IMR-90 (cell line): ENCODE results near the gene IGFBP1. TPM values are rescaled to one million over a fixed set of nuclear protein-coding genes. Genes with fewer than 3 reads are reported as not detected.

Experiments
- ATAC-seq: fragments of 200-7000 bp; cut with Tn5 transposase; 2 replicates; pipeline ENCODE4 v1.9.1; 2020; ENCODE audit warnings: low read depth, mild to moderate bottlenecking, moderate library complexity
- BruUV-seq: library from RNA; stranded (reverse); fragments of 400-500 nt; replicated peaks from 2 replicates; lab custom pipeline; 2021; lab: Mats Ljungman, UMichigan
- CTCF ChIA-PET: fragments of 300-600 bp; formaldehyde crosslinking; extraction: SDS; loops from one replicate; lab custom pipeline; 2021; ENCODE audit warnings: antibody characterized with exemption; lab: Yijun Ruan, JAX
- POLR2A ChIA-PET: fragments of 300-600 bp; sonication (Branson Sonifier 250); formaldehyde crosslinking; loops from one replicate; lab custom pipeline; 2022; ENCODE audit warnings: antibody characterized with exemption; ENCODE audit not compliant: unreplicated experiment; lab: Charles Lee
- DNase-seq: peaks from one replicate; pipeline ENCODE4 v3.0.0; 2013
- H2AFZ ChIP-seq: replicated peaks from 2 replicates; pipeline ENCODE3; 2013; ENCODE audit warnings: low read length, mild to moderate bottlenecking; ENCODE audit not compliant: poor library complexity
- H2AK5ac ChIP-seq: 2 replicates; pipeline ENCODE4 v1.6.1; 2013; ENCODE audit warnings: low read depth, low read length, inconsistent platforms
- H2AK9ac ChIP-seq: replicated peaks from 2 replicates; pipeline ENCODE3; 2013; ENCODE audit warnings: mild to moderate bottlenecking, low read depth, low read length, moderate library complexity; ENCODE audit not compliant: poor library complexity
- H2BK120ac ChIP-seq: 2 replicates; pipeline ENCODE4 v1.6.1; 2013; ENCODE audit warnings: low read depth, low read length, inconsistent platforms
- H2BK15ac ChIP-seq: 3 replicates; pipeline ENCODE4 v1.6.1; 2013; ENCODE audit warnings: low read depth, low read length, inconsistent platforms
- H2BK20ac ChIP-seq: 2 replicates; pipeline ENCODE4 v1.6.1; 2013; ENCODE audit warnings: low read depth, mild to moderate bottlenecking, inconsistent platforms, low read length, moderate library complexity
- H2BK5ac ChIP-seq: 2 replicates; pipeline ENCODE4 v1.6.1; 2013; ENCODE audit warnings: mild to moderate bottlenecking, low read depth, low read length, inconsistent platforms; ENCODE audit not compliant: poor library complexity, severe bottlenecking
- H3K14ac ChIP-seq: replicated peaks from 2 replicates; pipeline ENCODE4 v1.6.1; 2013; ENCODE audit warnings: low read depth, low read length, inconsistent platforms
- H3K18ac ChIP-seq: 2 replicates; pipeline ENCODE4 v1.6.1; 2013; ENCODE audit warnings: low read depth, low read length, control low read depth
- H3K23ac ChIP-seq: 2 replicates; pipeline ENCODE4 v1.6.1; 2013; ENCODE audit warnings: low read depth, low read length, inconsistent platforms
- H3K27ac ChIP-seq: 2 replicates; pipeline ENCODE4 v1.5.1; 2013; ENCODE audit warnings: mild to moderate bottlenecking, control low read depth, low read length; ENCODE audit not compliant: insufficient read depth
- H3K27me3 ChIP-seq: 2 replicates; pipeline ENCODE4 v1.6.1; 2013; ENCODE audit warnings: low read length; ENCODE audit not compliant: control insufficient read depth, insufficient read depth
- H3K36me3 ChIP-seq: 2 replicates; pipeline ENCODE4 v1.6.1; 2013; ENCODE audit warnings: low read length, mixed read lengths; ENCODE audit not compliant: control insufficient read depth, insufficient read depth
- H3K4ac ChIP-seq: 2 replicates; pipeline ENCODE4 v1.6.1; 2013; ENCODE audit warnings: low read depth, low read length, inconsistent platforms
- H3K4me1 ChIP-seq: 2 replicates; pipeline ENCODE4 v1.6.1; 2013; ENCODE audit warnings: low read length, mixed read lengths; ENCODE audit not compliant: control insufficient read depth, insufficient read depth
- H3K4me2 ChIP-seq: 2 replicates; pipeline ENCODE4 v1.6.1; 2013; ENCODE audit warnings: low read depth, mild to moderate bottlenecking, control low read depth, low read length, moderate library complexity
- H3K4me3 ChIP-seq: 2 replicates; pipeline ENCODE4 v1.5.1; 2013; ENCODE audit warnings: low read depth, mild to moderate bottlenecking, control low read depth, low read length, moderate library complexity; ENCODE audit not compliant: insufficient read depth
- H3K56ac ChIP-seq: 2 replicates; pipeline ENCODE4 v1.6.1; 2013; ENCODE audit warnings: low read length, inconsistent platforms; ENCODE audit not compliant: insufficient read depth; ENCODE audit errors: extremely low read depth
- H3K79me1 ChIP-seq, 2 experiments: 2 replicates each; pipeline ENCODE4 v1.6.1; 2013; ENCODE audit warnings: low read length in 2 of 2, inconsistent platforms in 1 of 2, low read depth in 1 of 2
- H3K9ac ChIP-seq: 2 replicates; pipeline ENCODE4 v1.6.1; 2013; ENCODE audit warnings: low read depth, low read length, control low read depth
- H3K9me1 ChIP-seq: 2 replicates; pipeline ENCODE4 v1.6.1; 2013; ENCODE audit warnings: low read length, inconsistent platforms; ENCODE audit not compliant: insufficient read depth
- H3K9me3 ChIP-seq: 2 replicates; pipeline ENCODE4 v1.6.1; 2013; ENCODE audit warnings: low read length; ENCODE audit not compliant: control insufficient read depth, insufficient read depth
- H4K20me1 ChIP-seq: 2 replicates; pipeline ENCODE4 v1.6.1; 2013; ENCODE audit warnings: low read length, inconsistent platforms; ENCODE audit not compliant: insufficient read depth
- H4K5ac ChIP-seq: 2 replicates; pipeline ENCODE4 v1.6.1; 2013; ENCODE audit warnings: mild to moderate bottlenecking, low read depth, low read length, control low read depth
- H4K8ac ChIP-seq, 2 experiments: 2 replicates each; pipeline ENCODE4 v1.6.1; 2013; ENCODE audit warnings: low read depth in 2 of 2, low read length in 2 of 2, control low read depth in 1 of 2, inconsistent platforms in 1 of 2
- H4K91ac ChIP-seq: 2 replicates; pipeline ENCODE4 v1.6.1; 2013; ENCODE audit warnings: low read depth, low read length, inconsistent platforms; ENCODE audit not compliant: insufficient read depth
- FOS ChIP-seq: fragments of 150-350 bp; IDR thresholded peaks from 2 replicates; pipeline ENCODE4 v1.6.1; 2016; ENCODE audit warnings: low read depth, low read length
- NFE2L2 ChIP-seq: fragments of 150-350 bp; IDR thresholded peaks from 2 replicates; pipeline ENCODE4 v1.6.1; 2016; ENCODE audit warnings: low read depth, mild to moderate bottlenecking, low read length
- RAD21 ChIP-seq: IDR thresholded peaks from 2 replicates; pipeline ENCODE4 v1.6.1; 2012; ENCODE audit warnings: low read length, improper control_type of control experiment
- RFX5 ChIP-seq: IDR thresholded peaks from 2 replicates; pipeline ENCODE4 v1.8.0; 2012; ENCODE audit warnings: low read depth, mild to moderate bottlenecking, low read length, moderate library complexity
- WGBS, 2 experiments: methylation state at CpG; one replicate each; pipeline versions ENCODE4 v1.1.5 to v1.1.7; 2013; ENCODE audit warnings: missing lambda C conversion rate in 2 of 2; ENCODE audit not compliant: insufficient read length in 1 of 2; ENCODE audit errors: extremely low coverage in 2 of 2; 5-methylcytosine and 5-hydroxymethylcytosine counted together
- dilution Hi-C: fragments of 300-500 bp; cut with HindIII; formaldehyde crosslinking; loops from one replicate; pipeline ENCODE4 v1.14.3; 2018; ENCODE audit warnings: low sequenced_read_pairs; ENCODE audit not compliant: unreplicated experiment
- in situ Hi-C: fragments of 300-500 bp; cut with MboI; formaldehyde crosslinking; loops from 3 replicates; pipeline ENCODE4 v1.14.3; 2019; ENCODE audit warnings: low sequenced_read_pairs, inconsistent platforms, mixed read lengths
- intact Hi-C: fragments of 100-400 bp; cut with micrococcal nuclease; formaldehyde crosslinking; loops from 2 replicates; pipeline ENCODE4 v1.10.0; 2022
- polyA plus RNA-seq, 3 experiments: library from polyadenylated mRNA; depleted of rRNA; stranded (reverse); fragments of >200 nt; gene quantifications; 2 replicates each; pipeline ENCODE4 v1.2.3, GENCODE V29; 2012; ENCODE audit warnings: low replicate concordance in 1 of 3
- total RNA-seq: library from RNA; depleted of rRNA; stranded (reverse); fragments of >200 nt; gene quantifications from 2 replicates; pipeline ENCODE4 v1.2.3, GENCODE V29; 2012
- TF ChIP-seq, protein P1 (sequence below): fragments of 150-350 bp; IDR thresholded peaks from 2 replicates; pipeline ENCODE4 v1.6.1; 2017; ENCODE audit warnings: mild to moderate bottlenecking, antibody characterized with exemption, low read length, low read depth

Gene IGFBP1
- total and polyA plus RNA-seq, 2 of the 4 experiments (the other 2 are of a cell fraction): not detected

GRCh38 chr7:45878457-45879144 lies 9.7 kb upstream of the IGFBP1 start:
- H3K27me3 ChIP-seq: no peaks in the 10 kb centered on the region
- H2AK9ac ChIP-seq: no peak overlapping the region
- H4K5ac ChIP-seq: no peak overlapping the region
- in situ Hi-C loops: no loop called here
- H3K4ac ChIP-seq: no peak overlapping the region
- POLR2A ChIA-PET: no interaction called here
- H2BK120ac ChIP-seq: no peak overlapping the region
- peaks cover 3% of the 10 kb centered on the region for H3K9me3 ChIP-seq
- H2BK15ac ChIP-seq: no peak overlapping the region
- H3K18ac ChIP-seq: no peak overlapping the region
- no peaks in the 10 kb centered on the region for H3K36me3 ChIP-seq
- dilution Hi-C loops: no loop called here
- H3K56ac ChIP-seq: no peak overlapping the region
- intact Hi-C loops: no loop called here
- WGBS, 2 experiments: 0% methylated on average over 1 of the region's 3 CpGs; no CpG with 5 or more reads in 1 of the 2 experiments
- CTCF ChIA-PET: no interaction called here
- H3K14ac ChIP-seq: no peak overlapping the region
- TF ChIP-seq, protein P1, sequence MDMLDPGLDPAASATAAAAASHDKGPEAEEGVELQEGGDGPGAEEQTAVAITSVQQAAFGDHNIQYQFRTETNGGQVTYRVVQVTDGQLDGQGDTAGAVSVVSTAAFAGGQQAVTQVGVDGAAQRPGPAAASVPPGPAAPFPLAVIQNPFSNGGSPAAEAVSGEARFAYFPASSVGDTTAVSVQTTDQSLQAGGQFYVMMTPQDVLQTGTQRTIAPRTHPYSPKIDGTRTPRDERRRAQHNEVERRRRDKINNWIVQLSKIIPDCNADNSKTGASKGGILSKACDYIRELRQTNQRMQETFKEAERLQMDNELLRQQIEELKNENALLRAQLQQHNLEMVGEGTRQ: no peak
- TF ChIP-seq NFE2L2 (no peak), RFX5 (no peak), FOS (no peak), RAD21 (no peak)
- no peak overlapping the region for H4K91ac ChIP-seq
- H3K9ac ChIP-seq: no peak overlapping the region
- H4K8ac ChIP-seq: no peak overlapping the region
- ATAC-seq (no peak), DNase-seq (no peak)
- H3K27ac ChIP-seq: no peak overlapping the region
- no peak overlapping the region for H2BK20ac ChIP-seq
- H3K9me1 ChIP-seq: peaks cover 26% of the 10 kb centered on the region
- H2AK5ac ChIP-seq: no peak overlapping the region
- H2AFZ ChIP-seq: no peak overlapping the region
- no peak overlapping the region for H3K4me3 ChIP-seq
- H3K23ac ChIP-seq: no peak overlapping the region
- BruUV-seq: no TSS peak
- peaks cover 9% of the 10 kb centered on the region for H3K4me1 ChIP-seq
- H2BK5ac ChIP-seq: no peak overlapping the region
- no peak overlapping the region for H3K4me2 ChIP-seq
- no peaks in the 10 kb centered on the region for H4K20me1 ChIP-seq
- H3K79me1 ChIP-seq: no peaks in the 10 kb centered on the region
